ENCODE data around the gene ICA1.
"Not testable (repeated sequence)": the region's sequence is repeated elsewhere in the genome, so short reads cannot be mapped to it uniquely, and the experiment has no call there.

The ICA1 gene

GRCh38 chr7:8063300-8063699, 198.7 kb downstream of the ICA1 start:
- H3K9ac ChIP-seq (ENCODE audit: low read length); H3K27me3 ChIP-seq (ENCODE audit: control insufficient read depth, insufficient read depth, low read length); H3K36me3 ChIP-seq (ENCODE audit: control insufficient read depth, insufficient read depth, low read length); H3K9me3 ChIP-seq (ENCODE audit: control insufficient read depth, insufficient read depth, low read depth, low read length); H3K4me3 ChIP-seq (ENCODE audit: low read depth, low read length); H3K27ac ChIP-seq (ENCODE audit: low read depth, low read length); H3K4me1 ChIP-seq (ENCODE audit: control insufficient read depth, insufficient read depth, low read length): not testable (repeated sequence)
